Neural cell (in vitro differentiated cells): Measurements from ENCODE around the gene SLBP. TPM values are rescaled to one million over a fixed set of nuclear protein-coding genes. Genes with fewer than 3 reads are reported as not detected.

Experiments
- H2AFZ ChIP-seq: fragments of 200-600, 300-800 bp; sonication (generic), shearing (Covaris generic); 2 replicates; pipeline ENCODE4 v1.6.0; 2014; ENCODE audit warnings: low read depth, mild to moderate bottlenecking, antibody characterized with exemption, low read length, moderate library complexity
- H3F3A ChIP-seq: fragments of 200-600 bp; shearing (Covaris generic); 2 replicates; pipeline ENCODE4 v1.6.1; 2016; ENCODE audit warnings: mild to moderate bottlenecking, moderate library complexity, mixed read lengths, antibody characterized with exemption, low read length; ENCODE audit not compliant: insufficient read depth, poor library complexity, severe bottlenecking
- H3K27ac ChIP-seq: fragments of 200-600, 300-800 bp; sonication (generic), shearing (Covaris generic); 2 replicates; pipeline ENCODE4 v1.5.1; 2014; ENCODE audit warnings: mild to moderate bottlenecking, low read length, moderate library complexity
- H3K27me3 ChIP-seq: fragments of 300-800, 200-600 bp; sonication (generic), shearing (Covaris generic); 2 replicates; pipeline ENCODE4 v1.6.0; 2014; ENCODE audit warnings: mild to moderate bottlenecking, low read depth, low read length, moderate library complexity; ENCODE audit not compliant: insufficient read depth
- H3K36me3 ChIP-seq: fragments of 300-800, 200-600 bp; sonication (generic), shearing (Covaris generic); 2 replicates; pipeline ENCODE4 v1.5.1; 2014; ENCODE audit warnings: mild to moderate bottlenecking, antibody characterized with exemption, low read length, moderate library complexity; ENCODE audit not compliant: insufficient read depth
- H3K4me2 ChIP-seq: fragments of 300-800, 200-600 bp; sonication (generic), shearing (Covaris generic); 2 replicates; pipeline ENCODE4 v1.6.0; 2014; ENCODE audit warnings: mild to moderate bottlenecking, low read length
- H3K4me3 ChIP-seq: fragments of 300-800, 200-600 bp; sonication (generic), shearing (Covaris generic); 2 replicates; pipeline ENCODE4 v1.5.1; 2014; ENCODE audit warnings: mild to moderate bottlenecking, low read length, moderate library complexity
- H3K79me2 ChIP-seq: fragments of 200-600 bp; shearing (Covaris generic); replicated peaks from 2 replicates; pipeline ENCODE4 v1.6.0; 2014; ENCODE audit warnings: mild to moderate bottlenecking, low read length, moderate library complexity; ENCODE audit not compliant: insufficient read depth
- H3K9ac ChIP-seq: fragments of 300-800, 200-600 bp; sonication (generic), shearing (Covaris generic); 2 replicates; pipeline ENCODE4 v1.6.1; 2016; ENCODE audit warnings: mild to moderate bottlenecking, low read length, mixed read lengths
- H3K9me2 ChIP-seq: fragments of 200-600 bp; shearing (Covaris generic); 2 replicates; pipeline ENCODE4 v1.6.1; 2016; ENCODE audit warnings: mild to moderate bottlenecking, low read length, mixed read lengths; ENCODE audit not compliant: insufficient read depth
- H3K9me3 ChIP-seq: fragments of 200-600, 300-800 bp; sonication (generic), shearing (Covaris generic); 2 replicates; pipeline ENCODE4 v1.6.1; 2016; ENCODE audit warnings: mild to moderate bottlenecking, mixed run types, low read length, moderate library complexity, mixed read lengths
- H4K20me1 ChIP-seq: fragments of 200-600 bp; shearing (Covaris generic); 2 replicates; pipeline ENCODE4 v1.6.1; 2016; ENCODE audit warnings: mild to moderate bottlenecking, mixed run types; ENCODE audit not compliant: insufficient read depth
- EP300 ChIP-seq: fragments of 450-650 bp; conservative IDR thresholded peaks from 2 replicates; pipeline ENCODE4 v1.6.1; 2014; ENCODE audit warnings: antibody characterized with exemption, mild to moderate bottlenecking, moderate library complexity; ENCODE audit not compliant: poor library complexity, severe bottlenecking
- EZH2 ChIP-seq: fragments of 200-600, 300-800 bp; shearing (Covaris generic), sonication (generic); IDR thresholded peaks from 2 replicates; pipeline ENCODE4 v1.6.1; 2014; ENCODE audit warnings: antibody characterized with exemption, low read length, borderline replicate concordance, mild to moderate bottlenecking; ENCODE audit not compliant: insufficient read depth, poor library complexity, severe bottlenecking
- MXI1 ChIP-seq: fragments of 450-650 bp; conservative IDR thresholded peaks from 2 replicates; pipeline ENCODE4 v1.6.1; 2014; ENCODE audit warnings: antibody characterized with exemption, mild to moderate bottlenecking; ENCODE audit not compliant: poor library complexity, severe bottlenecking
- POLR2AphosphoS5 ChIP-seq: IDR thresholded peaks from 2 replicates; pipeline ENCODE4 v1.6.1; 2012
- RAD21 ChIP-seq: fragments of 450-650 bp; conservative IDR thresholded peaks from 2 replicates; pipeline ENCODE4 v1.6.1; 2014; ENCODE audit warnings: antibody characterized with exemption, mild to moderate bottlenecking, moderate library complexity
- SMC3 ChIP-seq: fragments of 450-650 bp; conservative IDR thresholded peaks from 2 replicates; pipeline ENCODE4 v1.6.1; 2014; ENCODE audit warnings: antibody characterized with exemption, mild to moderate bottlenecking, moderate library complexity; ENCODE audit not compliant: poor library complexity
- TAF1 ChIP-seq: IDR thresholded peaks from 2 replicates; pipeline ENCODE4 v1.6.1; 2012; ENCODE audit warnings: low read depth
- polyA plus RNA-seq: library from polyadenylated mRNA; depleted of rRNA; stranded (reverse); fragments of >200 nt; gene quantifications from 2 replicates; pipeline ENCODE4 v1.2.3, GENCODE V29; 2014
- TF ChIP-seq, protein P1 (sequence below): fragments of 450-650 bp; IDR thresholded peaks from 2 replicates; pipeline ENCODE4 v1.5.1; 2014; ENCODE audit warnings: antibody characterized with exemption, mild to moderate bottlenecking, moderate library complexity; ENCODE audit not compliant: poor library complexity, severe bottlenecking
- TF ChIP-seq, protein P2 (sequence below): IDR thresholded peaks from 2 replicates; pipeline ENCODE4 v1.6.1; 2012; ENCODE audit warnings: borderline replicate concordance

SLBP gene
- polyA plus RNA-seq, 1 donor from 2014 or later: 111 TPM

DNA sequence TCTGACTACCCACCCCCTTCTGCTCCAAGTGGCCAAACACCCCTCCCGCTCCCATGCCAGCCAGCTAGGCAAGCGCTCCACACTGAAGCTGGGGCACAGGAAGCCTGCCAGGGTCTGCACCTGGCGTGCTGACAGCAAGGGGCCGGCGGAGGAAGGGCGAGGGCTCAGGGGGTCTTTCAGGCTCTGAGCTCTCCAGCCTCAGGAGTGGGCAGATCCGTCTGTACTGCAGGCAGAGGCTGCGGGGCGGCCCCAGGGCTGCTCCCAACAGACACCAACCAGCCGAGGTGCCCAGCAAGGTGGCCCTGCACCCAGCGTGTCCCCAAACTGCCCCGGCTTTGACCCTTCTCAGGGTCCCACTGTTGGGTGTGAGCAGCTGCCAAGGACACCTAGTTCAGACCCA is 42.8 kb downstream of the SLBP start:
- Histone ChIP-seq H2AFZ (no peak overlapping the region), H3K79me2 (no peaks in the 10 kb centered on the region), H3F3A (no peaks in the 10 kb centered on the region), H3K9me2 (no peaks in the 10 kb centered on the region), H3K4me2 (no peak overlapping the region), H3K9me3 (no peaks in the 10 kb centered on the region), H4K20me1 (no peaks in the 10 kb centered on the region), H3K27me3 (no peaks in the 10 kb centered on the region), H3K9ac (no peak overlapping the region), H3K36me3 (no peaks in the 10 kb centered on the region), H3K27ac (no peak overlapping the region), H3K4me3 (no peak overlapping the region)
- TF ChIP-seq, protein P1, sequence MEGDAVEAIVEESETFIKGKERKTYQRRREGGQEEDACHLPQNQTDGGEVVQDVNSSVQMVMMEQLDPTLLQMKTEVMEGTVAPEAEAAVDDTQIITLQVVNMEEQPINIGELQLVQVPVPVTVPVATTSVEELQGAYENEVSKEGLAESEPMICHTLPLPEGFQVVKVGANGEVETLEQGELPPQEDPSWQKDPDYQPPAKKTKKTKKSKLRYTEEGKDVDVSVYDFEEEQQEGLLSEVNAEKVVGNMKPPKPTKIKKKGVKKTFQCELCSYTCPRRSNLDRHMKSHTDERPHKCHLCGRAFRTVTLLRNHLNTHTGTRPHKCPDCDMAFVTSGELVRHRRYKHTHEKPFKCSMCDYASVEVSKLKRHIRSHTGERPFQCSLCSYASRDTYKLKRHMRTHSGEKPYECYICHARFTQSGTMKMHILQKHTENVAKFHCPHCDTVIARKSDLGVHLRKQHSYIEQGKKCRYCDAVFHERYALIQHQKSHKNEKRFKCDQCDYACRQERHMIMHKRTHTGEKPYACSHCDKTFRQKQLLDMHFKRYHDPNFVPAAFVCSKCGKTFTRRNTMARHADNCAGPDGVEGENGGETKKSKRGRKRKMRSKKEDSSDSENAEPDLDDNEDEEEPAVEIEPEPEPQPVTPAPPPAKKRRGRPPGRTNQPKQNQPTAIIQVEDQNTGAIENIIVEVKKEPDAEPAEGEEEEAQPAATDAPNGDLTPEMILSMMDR: no peak
- TF ChIP-seq, protein P2, sequence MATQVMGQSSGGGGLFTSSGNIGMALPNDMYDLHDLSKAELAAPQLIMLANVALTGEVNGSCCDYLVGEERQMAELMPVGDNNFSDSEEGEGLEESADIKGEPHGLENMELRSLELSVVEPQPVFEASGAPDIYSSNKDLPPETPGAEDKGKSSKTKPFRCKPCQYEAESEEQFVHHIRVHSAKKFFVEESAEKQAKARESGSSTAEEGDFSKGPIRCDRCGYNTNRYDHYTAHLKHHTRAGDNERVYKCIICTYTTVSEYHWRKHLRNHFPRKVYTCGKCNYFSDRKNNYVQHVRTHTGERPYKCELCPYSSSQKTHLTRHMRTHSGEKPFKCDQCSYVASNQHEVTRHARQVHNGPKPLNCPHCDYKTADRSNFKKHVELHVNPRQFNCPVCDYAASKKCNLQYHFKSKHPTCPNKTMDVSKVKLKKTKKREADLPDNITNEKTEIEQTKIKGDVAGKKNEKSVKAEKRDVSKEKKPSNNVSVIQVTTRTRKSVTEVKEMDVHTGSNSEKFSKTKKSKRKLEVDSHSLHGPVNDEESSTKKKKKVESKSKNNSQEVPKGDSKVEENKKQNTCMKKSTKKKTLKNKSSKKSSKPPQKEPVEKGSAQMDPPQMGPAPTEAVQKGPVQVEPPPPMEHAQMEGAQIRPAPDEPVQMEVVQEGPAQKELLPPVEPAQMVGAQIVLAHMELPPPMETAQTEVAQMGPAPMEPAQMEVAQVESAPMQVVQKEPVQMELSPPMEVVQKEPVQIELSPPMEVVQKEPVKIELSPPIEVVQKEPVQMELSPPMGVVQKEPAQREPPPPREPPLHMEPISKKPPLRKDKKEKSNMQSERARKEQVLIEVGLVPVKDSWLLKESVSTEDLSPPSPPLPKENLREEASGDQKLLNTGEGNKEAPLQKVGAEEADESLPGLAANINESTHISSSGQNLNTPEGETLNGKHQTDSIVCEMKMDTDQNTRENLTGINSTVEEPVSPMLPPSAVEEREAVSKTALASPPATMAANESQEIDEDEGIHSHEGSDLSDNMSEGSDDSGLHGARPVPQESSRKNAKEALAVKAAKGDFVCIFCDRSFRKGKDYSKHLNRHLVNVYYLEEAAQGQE: no peak
- TF ChIP-seq SMC3 (no peak), MXI1 (no peak), TAF1 (no peak), RAD21 (no peak), EP300 (no peak), EZH2 (no peak), POLR2AphosphoS5 (no peak)

DNA sequence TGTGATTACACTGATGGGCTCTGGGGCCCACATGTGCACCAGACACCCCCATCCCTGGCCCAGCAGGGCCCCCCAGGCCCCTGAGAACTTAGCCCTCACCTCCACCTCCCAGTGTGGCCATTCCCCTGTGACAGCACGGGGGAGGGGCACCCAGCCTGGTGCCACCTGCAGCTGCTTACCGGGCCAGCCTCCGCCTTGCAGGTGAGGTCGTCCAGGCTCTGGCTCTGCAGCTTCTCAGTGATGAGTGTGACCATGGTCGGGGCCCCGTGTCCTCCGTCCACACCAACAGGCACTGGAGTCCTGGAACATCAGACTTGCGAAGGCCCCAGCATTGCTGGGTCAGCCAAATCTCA is 43.7 kb downstream of the SLBP start:
- TF ChIP-seq TAF1 (no peak), MXI1 (no peak), POLR2AphosphoS5 (no peak), EZH2 (no peak), RAD21 (no peak)
- TF ChIP-seq, protein P1: no peak
- TF ChIP-seq, protein P2: no peak
- Histone ChIP-seq H3K9me3 (no peaks in the 10 kb centered on the region), H3K9ac (no peak overlapping the region), H4K20me1 (no peaks in the 10 kb centered on the region), H2AFZ (no peak overlapping the region), H3K4me3 (no peak overlapping the region), H3K27me3 (no peaks in the 10 kb centered on the region), H3K9me2 (no peaks in the 10 kb centered on the region), H3K4me2 (no peak overlapping the region), H3F3A (no peaks in the 10 kb centered on the region), H3K79me2 (no peaks in the 10 kb centered on the region), H3K36me3 (no peaks in the 10 kb centered on the region), H3K27ac (no peak overlapping the region)
